Breast epithelium (tissue), 4 donors: ENCODE results near the gene ACSS1. TPM values are rescaled to one million over a fixed set of nuclear protein-coding genes. Genes with fewer than 3 reads are reported as not detected.
A peak's percentile ranks its signal among the peaks of the same experiment; 100 is the strongest.

Experiments used
- DNase-seq, 2 donors: peaks; one replicate each; pipeline ENCODE4 v3.0.0-alpha.2; 2019; ENCODE audit warnings: low spot score in 2 of 2
- H3K27ac ChIP-seq, 2 donors: fragments of 200-600 bp; sonication (generic) in 1 of 2; one replicate each; pipeline ENCODE4 v1.5.1; 2016 to 2019; ENCODE audit warnings: mild to moderate bottlenecking in 1 of 2
- H3K27me3 ChIP-seq, 2 donors: fragments of 200-600 bp; sonication (generic) in 1 of 2; one replicate each; pipeline versions ENCODE4 v1.5.1 to v1.6.0; 2017 to 2019; ENCODE audit warnings: control low read depth in 1 of 2, mild to moderate bottlenecking in 1 of 2
- H3K36me3 ChIP-seq: fragments of 200-600 bp; one replicate; pipeline ENCODE4 v1.5.1; 2019
- H3K4me1 ChIP-seq, 2 donors: fragments of 200-600 bp; sonication (generic); one replicate each; pipeline ENCODE4 v1.5.1; 2016 to 2019; ENCODE audit warnings: control low read depth in 1 of 2
- H3K4me3 ChIP-seq, 3 donors: fragments of 200-600 bp; sonication (generic); 1 replicate in 2 of 3; 2 replicates in 1 of 3; pipeline ENCODE4 v1.5.1; 2016 to 2019; ENCODE audit warnings: mild to moderate bottlenecking in 3 of 3, moderate library complexity in 2 of 3
- H3K9me3 ChIP-seq, 2 donors: fragments of 200-600 bp; sonication (generic) in 1 of 2; one replicate each; pipeline ENCODE4 v1.5.1; 2016 to 2019; ENCODE audit warnings: control low read depth in 1 of 2
- POLR2A ChIP-seq: fragments of 450-650 bp; IDR thresholded peaks from one replicate; pipeline ENCODE4 v1.6.1; 2016; ENCODE audit warnings: antibody characterized with exemption, mild to moderate bottlenecking, moderate library complexity
- POLR2AphosphoS5 ChIP-seq, 3 donors: sonication (generic); formaldehyde crosslinking; IDR thresholded peaks; one replicate each; pipeline ENCODE4 v1.6.1; 2017; ENCODE audit warnings: antibody characterized with exemption in 3 of 3
- intact Hi-C: fragments of 100-400 bp; cut with DNase I; formaldehyde crosslinking; loops from one replicate; pipeline ENCODE4 v1.15.1; 2023; ENCODE audit warnings: low total_unique reads
- total RNA-seq, 3 donors: library from RNA; depleted of rRNA; stranded (reverse); fragments of >200 nt; gene quantifications; one replicate each; pipeline ENCODE4 v1.1.0, GENCODE V29; 2016
- TF ChIP-seq, protein P1 (sequence below), 3 donors: fragments of 450-650 bp; IDR thresholded peaks; one replicate each; pipeline ENCODE4 v1.5.1; 2016 to 2017; ENCODE audit warnings: antibody characterized with exemption in 3 of 3, mild to moderate bottlenecking in 3 of 3, moderate library complexity in 3 of 3

ACSS1 gene
- total RNA-seq, 3 donors from 2014 or later, result 17.6 to 38.2 (median 37.4) TPM

DNA sequence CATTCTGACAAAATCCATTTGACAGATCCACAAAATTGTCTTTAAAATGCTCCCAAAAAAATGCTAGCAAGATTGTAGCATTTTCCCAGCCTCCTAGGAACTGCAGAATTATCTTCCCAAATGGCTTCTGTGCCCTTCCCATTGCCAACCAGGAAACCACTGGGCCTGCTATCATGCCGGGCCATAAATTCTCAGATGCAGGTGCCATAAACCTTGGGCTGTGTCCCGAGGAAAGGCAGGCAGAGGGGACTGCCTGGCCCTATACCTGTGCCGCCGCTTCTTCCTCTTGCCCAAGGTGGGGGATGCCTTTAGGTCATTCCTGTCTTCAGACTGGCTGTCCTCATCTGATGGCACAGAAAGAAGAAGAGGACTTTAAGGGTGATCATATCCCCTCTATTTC is 21.2 kb upstream of the ACSS1 start:
- Histone ChIP-seq H3K9me3 (no peaks in the 10 kb centered on the region), H3K4me3 (no peak overlapping the region), H3K27ac (no peak overlapping the region), H3K4me1 (peaks cover 0 to 13% of the 10 kb centered on the region in 2 donors), H3K27me3 (peaks cover 0 to 46% of the 10 kb centered on the region in 2 donors), H3K36me3 (no peaks in the 10 kb centered on the region)
- TF ChIP-seq POLR2AphosphoS5 (IDR thresholded peaks at IDR 0.05), result no peak
- TF ChIP-seq, protein P1, sequence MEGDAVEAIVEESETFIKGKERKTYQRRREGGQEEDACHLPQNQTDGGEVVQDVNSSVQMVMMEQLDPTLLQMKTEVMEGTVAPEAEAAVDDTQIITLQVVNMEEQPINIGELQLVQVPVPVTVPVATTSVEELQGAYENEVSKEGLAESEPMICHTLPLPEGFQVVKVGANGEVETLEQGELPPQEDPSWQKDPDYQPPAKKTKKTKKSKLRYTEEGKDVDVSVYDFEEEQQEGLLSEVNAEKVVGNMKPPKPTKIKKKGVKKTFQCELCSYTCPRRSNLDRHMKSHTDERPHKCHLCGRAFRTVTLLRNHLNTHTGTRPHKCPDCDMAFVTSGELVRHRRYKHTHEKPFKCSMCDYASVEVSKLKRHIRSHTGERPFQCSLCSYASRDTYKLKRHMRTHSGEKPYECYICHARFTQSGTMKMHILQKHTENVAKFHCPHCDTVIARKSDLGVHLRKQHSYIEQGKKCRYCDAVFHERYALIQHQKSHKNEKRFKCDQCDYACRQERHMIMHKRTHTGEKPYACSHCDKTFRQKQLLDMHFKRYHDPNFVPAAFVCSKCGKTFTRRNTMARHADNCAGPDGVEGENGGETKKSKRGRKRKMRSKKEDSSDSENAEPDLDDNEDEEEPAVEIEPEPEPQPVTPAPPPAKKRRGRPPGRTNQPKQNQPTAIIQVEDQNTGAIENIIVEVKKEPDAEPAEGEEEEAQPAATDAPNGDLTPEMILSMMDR (IDR thresholded peaks at IDR 0.05), result no peak
- no peak for TF ChIP-seq POLR2A
- intact Hi-C loops, result no loop called here
- no peak for DNase-seq

DNA sequence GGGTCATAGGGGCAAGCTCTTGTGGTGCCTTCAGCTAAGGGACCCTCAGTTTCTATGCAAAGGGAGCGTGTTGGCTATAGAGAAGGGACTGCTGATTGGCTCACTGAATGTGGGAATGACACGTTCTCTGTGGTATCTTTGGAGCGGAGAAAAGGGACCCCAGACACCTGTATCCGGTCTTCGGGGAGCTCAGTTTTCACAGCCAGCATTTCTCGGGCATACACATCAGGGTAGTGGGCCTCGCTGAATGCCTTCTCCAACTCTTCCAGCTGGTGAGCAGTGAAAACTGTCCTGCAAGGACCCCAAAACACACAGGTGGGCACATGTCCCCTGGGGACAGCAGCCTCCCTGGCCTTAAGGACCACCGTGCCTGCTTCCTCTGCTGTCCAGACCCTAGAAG is 20.7 kb upstream of the ACSS1 start:
- no peak overlapping the region for H3K27ac ChIP-seq
- H3K36me3 ChIP-seq, result no peaks in the 10 kb centered on the region
- H3K4me1 ChIP-seq, result peaks cover 0 to 8% of the 10 kb centered on the region in 2 donors
- H3K4me3 ChIP-seq, result no peak overlapping the region
- no peak for DNase-seq
- peaks cover 0 to 43% of the 10 kb centered on the region in 2 donors for H3K27me3 ChIP-seq
- no peaks in the 10 kb centered on the region for H3K9me3 ChIP-seq
- intact Hi-C loops, result no loop called here
- TF ChIP-seq, protein P1 (IDR thresholded peaks at IDR 0.05), result no peak
- no peak for TF ChIP-seq POLR2AphosphoS5 (IDR thresholded peaks at IDR 0.05)
- no peak for TF ChIP-seq POLR2A

DNA sequence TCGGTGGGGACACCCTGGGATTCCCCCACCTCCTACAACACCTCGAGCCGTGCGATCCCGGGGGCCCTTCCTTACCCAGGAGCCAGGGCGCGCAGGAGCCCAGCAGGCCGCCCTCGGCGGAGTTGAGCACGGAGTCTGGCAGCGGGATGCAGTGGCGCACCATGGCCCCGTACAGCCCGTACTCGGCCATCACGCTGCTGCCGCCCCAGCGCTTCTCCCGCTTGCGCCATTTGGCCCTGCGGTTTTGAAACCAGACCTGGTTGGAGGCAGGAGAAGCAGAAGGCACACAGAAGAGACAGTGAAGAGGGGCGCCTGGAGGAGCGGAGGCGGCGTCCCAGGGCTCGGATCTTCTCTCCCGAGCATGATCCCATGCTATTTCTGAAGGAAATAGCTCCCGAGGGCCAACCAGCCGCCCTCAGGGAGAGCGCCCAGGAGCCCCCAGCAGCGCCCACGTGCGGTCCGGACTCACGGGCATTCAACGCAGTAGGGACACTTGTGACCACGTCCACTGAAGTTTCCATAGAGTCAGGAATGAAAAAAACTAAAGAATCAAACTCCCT is 19.8 kb upstream of the ACSS1 start:
- H3K27ac ChIP-seq, result no peak overlapping the region
- intact Hi-C loops, result no loop called here
- H3K4me3 ChIP-seq, result peak overlapping the region; percentile 2 to 61 (median 41)
- TF ChIP-seq POLR2AphosphoS5 (IDR thresholded peaks at IDR 0.05), result no peak
- TF ChIP-seq POLR2A, result no peak
- TF ChIP-seq, protein P1 (IDR thresholded peaks at IDR 0.05), result no peak
- no peaks in the 10 kb centered on the region for H3K4me1 ChIP-seq
- H3K36me3 ChIP-seq, result no peaks in the 10 kb centered on the region
- no peak for DNase-seq
- no peaks in the 10 kb centered on the region for H3K9me3 ChIP-seq
- H3K27me3 ChIP-seq, result peaks cover 0 to 36% of the 10 kb centered on the region in 2 donors

DNA sequence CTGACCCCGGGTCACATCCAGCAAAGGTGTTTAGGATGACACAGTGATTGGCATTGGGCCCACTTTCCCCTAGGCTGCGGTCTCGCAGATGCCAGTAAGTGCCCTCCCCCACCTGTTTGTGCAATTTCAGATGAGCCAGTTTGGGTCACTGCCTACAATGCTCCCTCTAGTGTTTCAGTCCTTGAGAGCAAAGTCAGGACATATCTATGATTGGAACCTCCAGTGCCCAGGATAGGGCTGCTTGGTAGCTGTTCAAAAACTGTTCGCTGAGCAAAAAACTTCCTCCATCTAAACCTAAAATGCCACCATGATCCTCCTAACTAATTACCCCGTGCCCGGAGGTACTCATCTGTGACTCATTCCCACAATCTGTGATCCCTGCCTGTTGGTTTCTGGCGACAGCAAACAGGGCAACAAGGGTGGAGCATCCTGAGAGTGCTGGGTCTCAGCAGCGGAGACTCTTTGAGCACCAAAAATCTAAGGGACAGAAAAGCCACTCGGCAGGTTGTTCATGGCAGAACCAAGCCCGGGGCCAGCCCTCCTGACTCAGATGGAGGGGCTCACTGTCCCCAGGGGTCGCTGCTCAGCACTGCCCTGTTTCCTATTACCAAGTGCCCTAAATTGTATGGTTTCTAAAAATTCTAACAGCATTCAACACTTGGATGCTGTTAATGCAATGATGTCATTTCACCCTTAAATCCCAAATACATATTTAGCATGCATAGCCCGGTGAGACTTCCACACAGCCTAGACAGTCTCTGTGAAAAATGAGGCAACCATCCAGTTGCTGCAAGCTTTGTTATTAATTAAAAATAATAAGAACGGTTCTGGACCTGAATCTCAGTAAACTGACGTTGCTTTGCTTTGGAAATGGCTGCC is 19.0 kb upstream of the ACSS1 start:
- Histone ChIP-seq H3K27ac (no peak overlapping the region), H3K4me3 (peak overlapping the region; percentile 2 to 61 (median 41)), H3K9me3 (no peaks in the 10 kb centered on the region), H3K27me3 (peaks cover 0 to 29% of the 10 kb centered on the region in 2 donors), H3K36me3 (no peaks in the 10 kb centered on the region), H3K4me1 (no peaks in the 10 kb centered on the region)
- TF ChIP-seq POLR2AphosphoS5 (IDR thresholded peaks at IDR 0.05), result peak in 2 of 3 donors; percentile 11 to 27
- TF ChIP-seq POLR2A, result no peak
- TF ChIP-seq, protein P1 (IDR thresholded peaks at IDR 0.05), result no peak
- peak in 1 of 2 donors; percentile 68 for DNase-seq
- intact Hi-C loops, result no loop called here

DNA sequence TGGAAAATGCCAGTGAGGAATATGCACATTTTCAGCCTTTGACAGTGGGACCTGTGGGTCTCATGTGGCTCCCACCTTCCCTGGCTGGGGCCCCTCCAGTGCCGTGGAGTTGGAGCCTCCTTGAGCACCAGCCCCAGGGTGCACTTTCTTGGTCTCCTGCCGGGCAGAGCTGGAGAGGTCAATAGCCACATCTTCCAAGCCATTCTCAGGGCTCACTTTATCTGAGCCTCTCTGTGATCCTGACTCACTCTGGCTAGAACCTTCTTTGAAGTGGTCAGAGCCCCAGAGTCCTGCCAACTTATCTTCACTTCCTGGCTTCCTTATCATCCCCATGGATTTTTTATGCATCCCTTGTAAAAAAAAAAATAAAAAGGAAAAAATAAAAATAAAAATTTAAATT is 18.3 kb upstream of the ACSS1 start:
- Histone ChIP-seq H3K4me1 (no peaks in the 10 kb centered on the region), H3K27ac (no peak overlapping the region), H3K36me3 (no peaks in the 10 kb centered on the region), H3K4me3 (no peak overlapping the region), H3K9me3 (no peaks in the 10 kb centered on the region), H3K27me3 (peaks cover 0 to 21% of the 10 kb centered on the region in 2 donors)
- intact Hi-C loops, result no loop called here
- TF ChIP-seq POLR2A (no peak), POLR2AphosphoS5 (IDR thresholded peaks at IDR 0.05) (no peak)
- TF ChIP-seq, protein P1 (IDR thresholded peaks at IDR 0.05), result no peak
- DNase-seq, result no peak
